WTC11 (cell line): Measurements from ENCODE around the gene SAMSN1. TPM values are rescaled to one million over a fixed set of nuclear protein-coding genes. Genes with fewer than 3 reads are reported as not detected.
"Not testable (repeated sequence)": the region's sequence is repeated elsewhere in the genome, so short reads cannot be mapped to it uniquely, and the experiment has no call there.

Source experiments
- ATAC-seq: fragments of 200-7000 bp; cut with Tn5 transposase; 2 replicates; pipeline ENCODE4 v1.10.0; 2021; ENCODE audit warnings: mild to moderate bottlenecking, moderate library complexity
- CTCF ChIA-PET: fragments of 300-600 bp; sonication (Branson Sonifier 250); formaldehyde crosslinking; loops from one replicate; lab custom pipeline; 2021; ENCODE audit warnings: antibody characterized with exemption; lab: Charles Lee
- POLR2A ChIA-PET: fragments of 350-600 bp; sonication (Branson Sonifier 250); formaldehyde crosslinking; loops from one replicate; lab custom pipeline; 2021; ENCODE audit warnings: antibody characterized with exemption; lab: Charles Lee
- DNase-seq: peaks from one replicate; pipeline ENCODE4 v3.0.0; 2021; ENCODE audit warnings: low spot score
- H3K27ac Mint-ChIP-seq: 2 replicates; pipeline ENCODE4 v1.8.0; 2021; ENCODE audit warnings: mixed read lengths
- H3K27me3 Mint-ChIP-seq: 2 replicates; pipeline ENCODE4 v1.8.0; 2021; ENCODE audit warnings: low read depth, mild to moderate bottlenecking, moderate library complexity, mixed read lengths
- H3K36me3 Mint-ChIP-seq: 2 replicates; pipeline ENCODE4 v1.8.0; 2021; ENCODE audit warnings: mixed read lengths
- H3K4me1 Mint-ChIP-seq: 2 replicates; pipeline ENCODE4 v1.8.0; 2022; ENCODE audit warnings: mixed read lengths
- H3K4me3 Mint-ChIP-seq: 2 replicates; pipeline ENCODE4 v1.8.0; 2021; ENCODE audit warnings: mild to moderate bottlenecking, moderate library complexity, mixed read lengths
- H3K9me3 Mint-ChIP-seq: 2 replicates; pipeline ENCODE4 v1.8.0; 2021; ENCODE audit warnings: mixed read lengths
- AFF4 ChIP-seq: sonication (generic); formaldehyde crosslinking; IDR thresholded peaks from 2 replicates; pipeline ENCODE4 v1.8.1; 2023; ENCODE audit warnings: mild to moderate bottlenecking, missing genetic modification reagents, borderline replicate concordance
- AR ChIP-seq: fragments of 250-450 bp; sonication (Bioruptor Pico); IDR thresholded peaks from 2 replicates; pipeline ENCODE4 v1.9.0; 2021; ENCODE audit warnings: mild to moderate bottlenecking
- ATF1 ChIP-seq: sonication (generic); formaldehyde crosslinking; IDR thresholded peaks from 2 replicates; pipeline ENCODE4 v1.8.1; 2023; ENCODE audit warnings: mild to moderate bottlenecking, moderate library complexity, missing genetic modification reagents
- CBFB ChIP-seq: sonication (generic); formaldehyde crosslinking; IDR thresholded peaks from 2 replicates; pipeline ENCODE4 v1.8.1; 2022; ENCODE audit warnings: mild to moderate bottlenecking, low read depth, missing genetic modification reagents
- CDX4 ChIP-seq: fragments of 250-450 bp; sonication (Bioruptor Pico); IDR thresholded peaks from 2 replicates; pipeline ENCODE4 v1.9.0; 2021; ENCODE audit warnings: moderate library complexity, mild to moderate bottlenecking, inconsistent platforms, borderline replicate concordance
- EMX1 ChIP-seq: fragments of 250-450 bp; sonication (Bioruptor Pico); IDR thresholded peaks from 2 replicates; pipeline ENCODE4 v1.8.0; 2021; ENCODE audit warnings: mild to moderate bottlenecking
- FOXJ3 ChIP-seq: sonication (generic); formaldehyde crosslinking; IDR thresholded peaks from 2 replicates; pipeline ENCODE4 v1.9.0; 2021; ENCODE audit warnings: missing genetic modification reagents, mild to moderate bottlenecking, borderline replicate concordance
- GTF2I ChIP-seq: fragments of 250-450 bp; sonication (Bioruptor Pico); conservative IDR thresholded peaks from 2 replicates; pipeline ENCODE4 v1.4.0; 2021; ENCODE audit warnings: mild to moderate bottlenecking
- IRF2 ChIP-seq: sonication (generic); formaldehyde crosslinking; IDR thresholded peaks from 2 replicates; pipeline ENCODE4 v1.8.0; 2022; ENCODE audit warnings: low read depth, missing genetic modification reagents, borderline replicate concordance
- MXD4 ChIP-seq: fragments of 250-450 bp; sonication (Bioruptor Pico); IDR thresholded peaks from 2 replicates; pipeline ENCODE4 v1.8.0; 2021; ENCODE audit warnings: mild to moderate bottlenecking, moderate library complexity, borderline replicate concordance
- MYBL2 ChIP-seq: sonication (generic); formaldehyde crosslinking; IDR thresholded peaks from 2 replicates; pipeline ENCODE4 v1.8.1; 2023; ENCODE audit warnings: mild to moderate bottlenecking, moderate library complexity, missing genetic modification reagents
- PRRX2 ChIP-seq: fragments of 250-450 bp; sonication (Bioruptor Pico); IDR thresholded peaks from 2 replicates; pipeline ENCODE4 v1.8.0; 2021; ENCODE audit warnings: mild to moderate bottlenecking
- SMAD4 ChIP-seq: sonication (generic); formaldehyde crosslinking; IDR thresholded peaks from 2 replicates; pipeline ENCODE4 v1.8.0; 2022; ENCODE audit warnings: mild to moderate bottlenecking, missing genetic modification reagents
- ZNF121 ChIP-seq: sonication (generic); formaldehyde crosslinking; IDR thresholded peaks from 2 replicates; pipeline ENCODE4 v1.8.0; 2023; ENCODE audit warnings: missing genetic modification reagents
- ZNF317 ChIP-seq: sonication (generic); formaldehyde crosslinking; IDR thresholded peaks from 2 replicates; pipeline ENCODE4 v1.8.1; 2023; ENCODE audit warnings: low read depth, mild to moderate bottlenecking, moderate library complexity, missing genetic modification reagents, borderline replicate concordance
- ZNF425 ChIP-seq: fragments of 250-450 bp; sonication (Bioruptor Pico); conservative IDR thresholded peaks from 2 replicates; pipeline ENCODE4 v1.9.0; 2021; ENCODE audit warnings: mild to moderate bottlenecking
- ZNF671 ChIP-seq: fragments of 250-450 bp; sonication (Bioruptor Pico); IDR thresholded peaks from 2 replicates; pipeline ENCODE4 v1.8.0; 2021; ENCODE audit warnings: mild to moderate bottlenecking
- total RNA-seq: library from RNA; stranded (reverse); gene quantifications from 3 replicates; pipeline ENCODE4 v1.2.3, GENCODE V29; 2021

Gene SAMSN1
- total RNA-seq, 1 experiment from 2014 or later, result 1.2 TPM

- CTCF ChIA-PET, result no interaction called here
- no peaks in the 10 kb centered on the region for H3K27me3 Mint-ChIP-seq
- TF ChIP-seq ATF1 (CRISPR knock-in tag), result no peak
- TF ChIP-seq PRRX2 (CRISPR knock-in tag), result no peak
- no peak for TF ChIP-seq ZNF317 (CRISPR knock-in tag)
- TF ChIP-seq AR (CRISPR knock-in tag), result no peak
- no peak for TF ChIP-seq FOXJ3 (CRISPR knock-in tag)
- TF ChIP-seq IRF2 (CRISPR knock-in tag), result no peak
- no peak for TF ChIP-seq ZNF425 (CRISPR knock-in tag)
- no peak for TF ChIP-seq AFF4 (CRISPR knock-in tag)
- TF ChIP-seq MXD4 (CRISPR knock-in tag), result no peak
- no peak for TF ChIP-seq ZNF121 (CRISPR knock-in tag)
- TF ChIP-seq MYBL2, result no peak
- TF ChIP-seq EMX1, result no peak
- no peak for TF ChIP-seq CBFB
- TF ChIP-seq GTF2I (CRISPR knock-in tag), result no peak
- TF ChIP-seq CDX4 (CRISPR knock-in tag), result no peak
- TF ChIP-seq SMAD4, result no peak
- no peak for TF ChIP-seq ZNF671 (CRISPR knock-in tag)
- TF ChIP-seq, all 79 proteins: peak for 0
- peaks cover 4% of the 10 kb centered on the region; the same call in 1 of the 2 replicates for H3K9me3 Mint-ChIP-seq
- POLR2A ChIA-PET, result no interaction called here
- H3K4me1 Mint-ChIP-seq, result peaks cover 7% of the 10 kb centered on the region
- H3K36me3 Mint-ChIP-seq, result no peaks in the 10 kb centered on the region
- no peak overlapping the region for H3K4me3 Mint-ChIP-seq
- DNase-seq, result no peak
- no peak for ATAC-seq
- H3K27ac Mint-ChIP-seq, result no peak overlapping the region
Measured at GRCh38 chr21:14547834-14548513, 1.9 kb upstream of the SAMSN1 start.

GRCh38 chr21:14546719-14547118 lies 604 bp upstream of the SAMSN1 start:
- H3K4me3 Mint-ChIP-seq, ATAC-seq, POLR2A ChIA-PET, H3K27ac Mint-ChIP-seq, CTCF ChIA-PET, DNase-seq, H3K27me3 Mint-ChIP-seq, H3K9me3 Mint-ChIP-seq, H3K36me3 Mint-ChIP-seq, H3K4me1 Mint-ChIP-seq: not testable (repeated sequence)
